Activated T-helper 17 cell treated with anti-CD3 and anti-CD28 coated beads, Interleukin-2, amount 50 U/mL, for 72 hours (primary cell): Measurements from ENCODE around the gene RRAGC. TPM values are rescaled to one million over a fixed set of nuclear protein-coding genes. Genes with fewer than 3 reads are reported as not detected.
"Not testable (repeated sequence)": the region's sequence is repeated elsewhere in the genome, so short reads cannot be mapped to it uniquely, and the experiment has no call there.

ENCODE experiments used
- ATAC-seq: fragments of 150-1000 bp; cut with Tn5 transposase; replicated peaks from 2 replicates; pipeline ENCODE4 v1.10.0; 2021; ENCODE audit warnings: mild to moderate bottlenecking, moderate library complexity
- H3K27ac Mint-ChIP-seq: one replicate; pipeline ENCODE4 v1.8.0; 2022; ENCODE audit warnings: mixed read lengths
- H3K27me3 Mint-ChIP-seq: one replicate; pipeline ENCODE4 v1.8.0; 2022; ENCODE audit warnings: mixed read lengths
- H3K36me3 Mint-ChIP-seq: one replicate; pipeline ENCODE4 v1.8.0; 2022; ENCODE audit warnings: low read depth, mild to moderate bottlenecking, mixed read lengths
- H3K4me1 Mint-ChIP-seq: one replicate; pipeline ENCODE4 v1.8.0; 2022; ENCODE audit warnings: mixed read lengths
- H3K4me3 Mint-ChIP-seq: one replicate; pipeline ENCODE4 v1.8.0; 2022; ENCODE audit warnings: mild to moderate bottlenecking, mixed read lengths
- H3K9me3 Mint-ChIP-seq: one replicate; pipeline ENCODE4 v1.8.0; 2022; ENCODE audit warnings: mixed read lengths
- total RNA-seq, 2 donors: library from RNA; stranded (reverse); gene quantifications; one replicate each; pipeline ENCODE4 v1.2.3, GENCODE V29; 2022

Gene RRAGC
- total RNA-seq, 2 donors from 2014 or later: 16.6 to 28.5 TPM

DNA sequence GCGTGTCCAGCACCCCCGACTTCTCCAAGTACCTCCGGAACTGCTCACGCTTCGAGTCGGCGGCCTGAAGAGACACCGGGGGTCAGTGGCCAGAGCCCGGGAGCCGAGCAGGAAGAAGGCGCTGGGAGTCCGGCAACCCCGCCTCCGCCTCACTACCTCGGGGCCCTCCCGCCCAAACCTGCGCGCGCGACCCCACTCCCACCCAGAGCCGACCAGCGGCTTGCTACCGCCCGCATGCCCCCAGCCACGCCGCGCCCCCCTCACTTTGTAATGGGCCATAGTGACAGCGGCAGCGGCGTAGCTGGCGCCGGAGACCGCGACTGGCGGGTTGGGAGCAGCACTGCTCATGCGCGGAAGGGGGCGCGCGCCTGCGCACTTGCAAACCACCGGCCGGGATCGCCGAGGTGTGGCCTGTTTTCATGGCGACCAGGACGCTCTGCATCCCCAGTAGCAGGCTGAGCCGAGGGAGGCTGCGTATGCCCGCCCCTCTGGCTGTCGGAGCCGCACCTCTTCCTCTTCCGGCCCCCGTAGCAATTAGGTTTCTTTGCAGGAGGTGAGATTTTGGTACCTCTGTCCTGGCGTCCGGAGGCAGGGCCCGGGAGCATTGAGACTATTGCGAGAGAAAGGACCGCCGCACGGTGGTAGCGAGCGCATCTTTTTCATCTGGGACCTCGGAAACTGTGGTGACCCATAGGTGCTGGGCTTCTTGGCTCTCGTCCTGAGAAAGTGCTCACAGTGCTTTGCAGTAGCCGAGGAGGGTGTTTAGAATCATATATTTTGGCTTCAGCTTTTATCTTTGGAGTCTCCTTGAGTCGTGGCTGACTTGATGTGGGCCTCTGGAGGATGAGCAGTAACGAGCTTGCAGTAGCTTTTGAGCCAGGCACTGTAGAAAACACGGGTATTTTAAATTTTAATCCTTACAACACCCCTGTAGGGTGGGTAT is 13.7 kb upstream of the RRAGC start, which contains the start of gene MYCBP:
TSS of gene MYCBP (minus strand) at position 322 of the 943 bp plus-strand sequence. CDS start at position 279, 43 bp downstream.
- peaks cover 13% of the 10 kb centered on the region for H3K4me1 Mint-ChIP-seq
- no peaks in the 10 kb centered on the region for H3K27me3 Mint-ChIP-seq
- peaks cover 12% of the 10 kb centered on the region for H3K36me3 Mint-ChIP-seq
- no peaks in the 10 kb centered on the region for H3K9me3 Mint-ChIP-seq
- H3K4me3 Mint-ChIP-seq: peak within 1 kb of the TSS; percentile 82
- H3K27ac Mint-ChIP-seq: peak within 1 kb of the TSS; percentile 73
- ATAC-seq: peak; percentile 100

DNA sequence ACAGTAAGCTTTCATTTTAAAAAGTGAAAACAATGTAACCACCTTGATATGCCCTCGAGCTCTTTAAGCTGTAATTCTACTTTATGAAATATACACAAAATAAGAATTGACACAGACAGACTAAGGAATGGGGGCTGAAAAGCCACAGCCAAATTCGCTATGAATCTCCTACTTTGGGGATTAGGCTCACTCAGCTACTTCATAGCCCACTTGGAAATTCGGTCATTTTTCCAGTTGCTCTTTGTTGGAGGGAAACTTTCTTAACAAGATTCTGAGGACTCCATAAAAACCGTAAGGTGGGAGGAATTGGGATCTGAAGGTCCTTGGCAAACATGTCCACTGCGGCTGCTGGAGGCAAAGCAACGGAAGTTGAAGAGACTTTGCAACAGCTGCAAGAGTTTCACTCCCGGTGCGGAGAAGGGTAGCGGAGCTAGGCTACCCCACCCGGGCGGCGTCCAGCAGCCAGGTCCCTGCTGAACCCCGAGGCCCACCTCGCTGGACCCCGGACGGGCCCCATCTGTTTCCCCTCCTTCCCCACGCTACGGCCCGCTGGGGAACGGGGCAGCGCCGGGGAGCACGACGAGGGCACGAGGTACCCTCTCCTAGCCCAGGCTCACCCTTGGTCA is 12.9 kb upstream of the RRAGC start:
- Mint-ChIP-seq H3K4me3 (peak overlapping the region; percentile 82), H3K4me1 (peaks cover 20% of the 10 kb centered on the region), H3K9me3 (no peaks in the 10 kb centered on the region), H3K27ac (peak overlapping the region; percentile 73), H3K36me3 (peaks cover 20% of the 10 kb centered on the region), H3K27me3 (no peaks in the 10 kb centered on the region)
- peak; percentile 31 for ATAC-seq

DNA sequence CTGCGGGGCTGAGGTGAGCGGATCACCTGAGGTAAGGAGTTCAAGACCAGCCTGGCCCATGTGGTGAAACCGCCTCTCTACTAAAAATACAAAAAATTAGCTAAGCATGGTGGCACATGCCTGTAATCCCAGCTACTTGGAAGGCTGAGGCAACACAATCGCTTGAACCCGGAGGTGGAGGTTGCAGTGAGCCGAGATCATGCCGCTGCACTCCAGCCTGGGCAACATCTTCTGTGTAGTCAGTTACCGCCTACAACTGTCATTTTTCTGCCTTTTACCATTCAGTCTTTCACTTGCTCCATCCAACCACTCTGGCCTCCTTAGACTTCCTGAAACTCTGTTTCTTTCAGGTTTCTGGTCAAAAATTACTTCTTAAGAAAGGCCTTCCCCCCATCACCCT is 11.4 kb upstream of the RRAGC start:
- Mint-ChIP-seq H3K27me3 (no peaks in the 10 kb centered on the region), H3K9me3 (no peaks in the 10 kb centered on the region), H3K36me3 (peaks cover 32% of the 10 kb centered on the region), H3K27ac (peak overlapping the region; percentile 73), H3K4me1 (peaks cover 20% of the 10 kb centered on the region), H3K4me3 (peak overlapping the region; percentile 82)
- ATAC-seq: no peak

DNA sequence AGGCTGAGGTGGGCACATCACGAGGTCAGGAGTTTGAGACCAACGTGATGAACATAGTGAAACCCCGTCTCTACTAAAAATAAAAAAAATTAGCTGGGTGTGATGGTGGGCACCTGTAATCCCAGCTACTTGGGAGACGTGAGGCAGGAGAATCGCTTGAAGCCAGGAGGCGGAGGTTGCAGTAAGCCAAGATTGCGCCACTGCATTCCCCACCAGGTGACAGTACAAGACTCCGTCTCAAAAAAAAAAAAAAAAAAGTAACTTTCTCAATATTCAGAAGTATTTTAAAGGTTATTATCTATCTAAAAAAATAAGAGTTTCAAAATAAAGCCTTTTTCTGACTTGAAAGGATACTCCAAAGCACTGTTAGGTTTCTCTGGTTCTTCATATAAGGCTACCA is 7.6 kb upstream of the RRAGC start:
- H3K4me1 Mint-ChIP-seq: peaks cover 18% of the 10 kb centered on the region
- H3K27me3 Mint-ChIP-seq: no peaks in the 10 kb centered on the region
- ATAC-seq: no peak
- H3K9me3 Mint-ChIP-seq: no peaks in the 10 kb centered on the region
- H3K27ac Mint-ChIP-seq: no peak overlapping the region
- peaks cover 66% of the 10 kb centered on the region for H3K36me3 Mint-ChIP-seq
- H3K4me3 Mint-ChIP-seq: no peak overlapping the region

DNA sequence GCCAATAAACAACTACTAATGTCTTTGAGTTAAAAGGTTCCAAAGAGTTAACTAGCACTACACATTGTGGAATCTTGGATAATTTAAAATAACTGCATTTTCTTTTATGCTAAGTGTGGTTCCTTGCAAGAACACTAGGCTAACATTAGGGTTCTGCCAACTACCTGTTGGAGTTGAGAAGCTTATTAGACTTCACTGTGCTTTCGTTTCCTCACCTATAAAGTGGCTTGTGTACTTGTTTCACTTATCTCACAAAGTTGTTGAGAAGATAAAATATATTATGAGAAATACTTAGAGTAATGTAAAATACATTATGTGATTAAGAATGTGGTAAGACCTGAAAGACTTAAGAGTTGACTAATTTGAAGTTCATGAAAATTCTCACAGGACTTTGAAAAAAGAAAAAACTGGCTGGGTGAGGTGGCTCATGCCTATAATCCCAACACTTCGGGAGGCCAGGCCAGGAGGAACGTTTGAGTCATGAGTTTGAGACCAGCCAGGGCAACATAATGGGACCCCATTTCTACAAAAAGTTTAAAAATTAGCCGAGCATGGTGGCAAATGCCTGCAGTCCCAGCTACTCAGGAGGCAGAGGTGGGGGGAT is 5.6 kb upstream of the RRAGC start:
- peaks cover 61% of the 10 kb centered on the region for H3K36me3 Mint-ChIP-seq
- no peaks in the 10 kb centered on the region for H3K27me3 Mint-ChIP-seq
- H3K27ac Mint-ChIP-seq: no peak overlapping the region
- no peaks in the 10 kb centered on the region for H3K9me3 Mint-ChIP-seq
- H3K4me3 Mint-ChIP-seq: no peak overlapping the region
- no peak for ATAC-seq
- H3K4me1 Mint-ChIP-seq: peaks cover 7% of the 10 kb centered on the region

DNA sequence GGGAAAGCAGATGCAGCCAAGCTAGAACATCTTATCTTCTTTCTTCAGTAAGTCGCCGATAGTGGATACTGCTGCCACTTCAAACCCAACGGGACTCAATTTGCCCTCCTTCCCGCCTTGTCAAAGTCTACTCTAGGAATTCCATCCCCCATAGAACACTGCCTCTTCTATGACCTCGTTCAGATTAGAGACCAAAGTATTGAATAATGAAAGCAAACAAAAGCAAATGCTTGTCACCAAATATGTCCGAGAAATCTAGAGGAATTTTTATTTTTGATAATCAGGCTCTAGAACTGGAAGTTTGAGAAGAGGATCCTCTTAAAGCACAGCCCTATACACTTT is 853 bp upstream of the RRAGC start:
- H3K36me3 Mint-ChIP-seq: peaks cover 67% of the 10 kb centered on the region
- peaks cover 8% of the 10 kb centered on the region for H3K4me1 Mint-ChIP-seq
- H3K27ac Mint-ChIP-seq: peak overlapping the region; percentile 71
- no peaks in the 10 kb centered on the region for H3K27me3 Mint-ChIP-seq
- ATAC-seq: no peak
- H3K4me3 Mint-ChIP-seq: peak overlapping the region; percentile 86
- H3K9me3 Mint-ChIP-seq: no peaks in the 10 kb centered on the region

DNA sequence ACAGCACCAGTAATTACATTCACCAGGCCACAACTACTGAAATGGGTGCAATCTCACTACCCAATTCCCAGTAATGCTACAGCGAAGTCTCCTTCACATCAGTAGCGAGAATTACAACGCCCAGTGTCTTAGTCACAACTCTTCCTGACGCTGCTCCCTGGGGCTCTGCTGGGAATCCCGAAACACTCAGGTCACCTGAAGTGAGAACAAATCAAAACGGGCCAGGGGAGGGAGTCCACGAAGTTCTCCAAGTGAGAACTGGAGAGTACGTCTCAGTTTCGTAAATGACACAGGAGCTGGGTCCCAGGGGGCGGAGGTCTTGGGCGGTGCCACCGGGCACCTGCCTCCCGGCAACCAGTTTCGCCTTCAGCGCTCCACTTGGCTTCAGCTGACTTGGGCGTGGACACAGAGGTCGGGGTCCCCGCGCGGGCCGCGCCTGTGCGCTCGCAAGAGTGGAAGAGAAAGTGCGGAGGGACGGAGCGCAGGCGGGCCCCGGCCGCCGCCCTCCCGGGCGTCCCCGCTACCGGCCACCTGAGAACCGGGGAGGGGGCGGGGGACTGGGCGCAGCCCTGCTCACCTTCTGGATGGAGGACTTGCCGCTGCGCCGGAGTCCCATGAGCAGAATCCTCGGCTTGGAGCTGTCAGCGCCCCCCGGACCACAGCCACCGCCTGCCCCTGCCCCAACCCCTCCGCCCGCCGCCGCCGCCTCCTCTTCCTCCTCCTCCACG is 575 bp downstream of the RRAGC start:
- Mint-ChIP-seq H3K9me3 (no peaks in the 10 kb centered on the region), H3K27me3 (no peaks in the 10 kb centered on the region), H3K4me1 (peaks cover 12% of the 10 kb centered on the region), H3K27ac (peak overlapping the region; percentile 92), H3K36me3 (peaks cover 67% of the 10 kb centered on the region), H3K4me3 (peak overlapping the region; percentile 86)
- peak; percentile 56 for ATAC-seq

DNA sequence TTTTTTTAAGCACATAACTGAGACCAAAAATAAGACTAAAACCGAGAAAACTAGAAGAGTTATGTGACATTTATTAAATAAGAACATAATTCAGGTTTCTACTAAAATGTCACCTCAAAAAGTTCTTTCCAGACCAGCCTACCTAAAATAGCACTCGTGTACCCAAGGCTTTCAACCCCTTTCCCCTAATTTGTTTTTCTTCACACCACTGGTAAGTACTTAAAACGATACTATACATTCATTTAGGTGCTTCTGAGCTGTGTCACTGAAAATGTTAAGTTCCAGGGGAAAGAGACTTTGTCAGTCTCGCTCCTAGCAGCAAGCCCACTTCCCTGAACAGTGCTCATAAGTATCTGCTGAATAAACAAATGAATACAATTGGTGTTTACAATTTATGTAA is 6.8 kb downstream of the RRAGC start:
- H3K36me3 Mint-ChIP-seq: peaks cover 94% of the 10 kb centered on the region
- peak overlapping the region; percentile 73 for H3K4me3 Mint-ChIP-seq
- peak overlapping the region; percentile 83 for H3K27ac Mint-ChIP-seq
- ATAC-seq: peak; percentile 94
- peaks cover 23% of the 10 kb centered on the region for H3K4me1 Mint-ChIP-seq
- no peaks in the 10 kb centered on the region for H3K27me3 Mint-ChIP-seq
- no peaks in the 10 kb centered on the region for H3K9me3 Mint-ChIP-seq

DNA sequence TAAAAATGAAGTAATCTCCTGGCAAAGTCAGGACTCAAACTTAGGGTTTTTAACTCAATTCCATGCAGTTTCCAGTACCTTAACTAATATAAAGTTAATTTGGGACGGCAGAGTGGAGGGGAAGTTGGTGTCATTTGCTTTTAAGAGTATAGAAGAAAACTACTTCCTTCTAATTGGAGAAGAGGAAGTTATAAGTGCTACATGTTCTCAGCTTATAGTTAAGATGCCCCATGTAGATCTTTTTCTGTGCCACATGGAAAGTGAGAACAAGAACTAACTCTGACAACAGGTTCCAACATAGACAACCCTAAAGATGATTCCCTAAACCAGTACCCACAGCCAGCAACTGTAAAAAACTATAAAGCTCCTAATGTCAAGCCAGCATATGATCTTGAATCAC is 11.5 kb downstream of the RRAGC start:
- Mint-ChIP-seq H3K27ac (no peak overlapping the region), H3K4me1 (peaks cover 14% of the 10 kb centered on the region), H3K36me3 (peaks cover 94% of the 10 kb centered on the region), H3K9me3 (no peaks in the 10 kb centered on the region), H3K4me3 (no peak overlapping the region), H3K27me3 (no peaks in the 10 kb centered on the region)
- no peak for ATAC-seq

DNA sequence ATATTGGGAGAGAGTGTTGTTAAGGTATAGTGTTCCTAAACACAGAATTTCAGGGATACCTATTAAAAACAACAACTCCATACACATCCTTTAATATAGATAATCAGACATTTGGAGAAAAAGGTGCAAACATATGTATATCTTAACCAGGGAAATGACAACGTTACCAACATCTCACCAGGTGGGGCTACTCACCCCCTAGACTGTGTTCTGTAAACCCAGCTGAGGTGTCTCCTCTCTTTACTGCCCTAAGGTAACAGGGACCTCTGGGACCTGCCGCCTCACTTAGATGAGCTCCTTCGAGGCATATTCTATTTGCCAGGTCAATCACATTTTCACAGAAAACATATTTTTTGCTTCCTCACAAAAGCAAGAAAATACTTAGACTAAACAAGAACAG is 13.4 kb downstream of the RRAGC start:
- Mint-ChIP-seq H3K4me3 (no peak overlapping the region), H3K4me1 (peaks cover 6% of the 10 kb centered on the region), H3K27me3 (no peaks in the 10 kb centered on the region), H3K27ac (no peak overlapping the region), H3K9me3 (no peaks in the 10 kb centered on the region), H3K36me3 (peaks cover 91% of the 10 kb centered on the region)
- no peak for ATAC-seq

DNA sequence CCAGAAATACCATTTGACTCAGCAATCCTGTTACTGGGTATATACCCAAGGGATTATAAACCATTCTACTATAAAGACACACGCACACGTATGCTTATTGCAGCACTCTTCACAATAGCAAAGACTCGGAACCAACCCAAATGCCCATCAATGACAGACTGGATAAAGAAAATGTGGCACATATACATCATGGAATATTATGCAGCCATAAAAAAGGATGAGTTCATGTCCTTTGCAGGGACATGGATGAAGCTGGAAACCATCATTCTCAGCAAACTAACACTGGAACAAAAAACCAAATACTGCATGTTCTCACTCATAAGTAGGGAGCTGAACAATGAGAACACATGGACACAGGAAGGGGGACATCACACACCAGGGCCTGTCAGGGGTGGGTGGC is 14.5 kb downstream of the RRAGC start:
- not testable (repeated sequence) for H3K4me3 Mint-ChIP-seq, H3K27ac Mint-ChIP-seq, H3K9me3 Mint-ChIP-seq, H3K27me3 Mint-ChIP-seq, H3K4me1 Mint-ChIP-seq, ATAC-seq
- peaks cover 89% of the 10 kb centered on the region for H3K36me3 Mint-ChIP-seq

DNA sequence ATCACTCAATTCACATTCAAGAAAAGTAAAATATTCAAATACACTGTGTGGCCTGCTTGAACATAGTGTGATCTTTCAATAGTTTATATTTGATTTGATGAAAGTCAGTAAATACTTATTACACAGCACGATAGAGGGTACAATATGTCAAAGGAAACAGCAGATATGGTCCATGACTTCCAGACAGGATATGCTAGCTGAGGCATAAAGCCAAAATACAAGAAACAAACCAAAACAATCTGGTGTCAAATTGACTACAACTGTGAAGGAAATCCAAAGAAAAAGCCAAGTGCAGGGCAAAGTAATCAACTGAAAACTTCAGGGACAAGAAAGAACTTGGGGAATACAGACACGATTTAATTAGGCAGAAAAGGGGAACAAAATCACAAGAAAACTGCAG is 19.3 kb downstream of the RRAGC start:
- H3K4me3 Mint-ChIP-seq: no peak overlapping the region

DNA sequence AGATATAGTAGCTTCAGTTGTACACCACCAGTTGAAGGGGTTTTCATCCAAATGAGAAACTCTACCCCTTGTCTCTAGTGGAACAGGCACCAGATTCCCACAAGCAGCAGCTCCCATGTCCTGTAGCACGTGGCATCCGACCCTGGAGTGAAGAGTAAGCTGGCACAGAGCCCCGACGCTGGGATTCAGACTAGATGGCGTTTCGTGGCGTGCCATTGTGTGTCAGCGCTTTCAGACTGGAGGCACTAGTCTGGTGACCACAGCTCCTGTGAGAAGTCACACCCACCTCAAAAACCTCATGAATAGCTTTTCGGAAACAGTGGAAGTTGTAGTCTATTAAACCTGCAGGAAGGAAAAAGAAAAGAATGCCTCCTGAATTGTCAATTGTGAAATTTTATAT is 20.2 kb downstream of the RRAGC start:
- Mint-ChIP-seq H3K4me1 (peaks cover 3% of the 10 kb centered on the region), H3K36me3 (peaks cover 63% of the 10 kb centered on the region), H3K27me3 (no peaks in the 10 kb centered on the region), H3K4me3 (no peak overlapping the region), H3K9me3 (no peaks in the 10 kb centered on the region), H3K27ac (no peak overlapping the region)
- ATAC-seq: no peak

More for the DNA sequence above, 19.3 kb downstream of the RRAGC start:
- Mint-ChIP-seq H3K36me3 (peaks cover 72% of the 10 kb centered on the region), H3K27me3 (no peaks in the 10 kb centered on the region), H3K27ac (peak overlapping the region; percentile 35), H3K4me1 (peaks cover 9% of the 10 kb centered on the region), H3K9me3 (no peaks in the 10 kb centered on the region)
- ATAC-seq: no peak

DNA sequence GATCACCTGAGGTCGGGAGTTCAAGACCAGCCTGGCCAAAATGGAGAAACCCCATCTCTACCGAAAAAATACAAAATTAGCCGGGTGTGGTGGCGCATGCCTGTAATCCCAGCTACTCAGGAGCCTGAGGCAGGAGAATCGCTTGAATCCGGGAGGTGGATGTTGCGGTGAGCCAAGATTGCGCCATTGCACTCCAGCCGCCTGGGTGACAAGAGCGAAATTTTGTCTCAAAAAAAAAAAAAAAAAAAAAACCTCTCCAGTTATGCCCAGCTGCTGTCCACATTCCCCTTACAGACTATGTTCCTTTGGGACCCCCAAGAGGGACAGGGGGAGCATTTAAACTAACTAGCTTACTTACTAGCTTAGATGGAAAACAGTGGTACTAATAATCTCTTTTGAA is 23.3 kb downstream of the RRAGC start:
- not testable (repeated sequence) for H3K4me3 Mint-ChIP-seq, ATAC-seq, H3K9me3 Mint-ChIP-seq, H3K4me1 Mint-ChIP-seq, H3K27me3 Mint-ChIP-seq, H3K27ac Mint-ChIP-seq
- peaks cover 35% of the 10 kb centered on the region for H3K36me3 Mint-ChIP-seq
